ENCODE data around the gene CMTM5.

CMTM5 gene

DNA sequence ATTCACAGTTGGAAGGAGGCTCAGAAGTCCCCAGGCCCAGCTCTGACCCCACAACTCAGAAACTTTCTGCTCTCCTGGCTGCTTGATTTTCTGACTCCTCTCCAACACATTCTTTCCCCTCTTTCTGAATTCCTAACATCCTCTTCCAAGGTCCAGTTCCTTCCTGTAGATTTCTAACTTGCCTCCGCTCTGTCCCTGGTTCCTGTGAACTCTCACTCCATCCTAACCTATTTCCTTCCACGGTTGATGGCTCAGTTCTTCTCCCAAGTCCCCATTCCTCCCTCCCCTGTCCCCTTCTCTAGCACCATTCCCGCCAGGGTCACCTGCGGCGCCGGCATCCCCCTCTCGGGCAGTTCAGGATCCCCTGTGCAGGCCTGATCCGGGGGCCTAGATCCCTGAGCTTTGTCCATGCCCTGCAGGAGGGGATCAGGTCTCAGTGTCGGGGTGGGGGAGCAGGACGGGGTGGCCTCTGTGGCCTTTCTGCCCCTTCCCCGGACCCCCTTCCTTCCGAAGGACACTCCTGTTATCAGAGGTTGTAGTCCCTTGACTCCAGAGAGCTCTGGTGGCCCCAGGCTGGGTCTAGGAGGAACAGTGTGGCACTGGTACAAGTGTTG is 18.2 kb upstream of the CMTM5 start:
- no peak for DNase-seq

DNA sequence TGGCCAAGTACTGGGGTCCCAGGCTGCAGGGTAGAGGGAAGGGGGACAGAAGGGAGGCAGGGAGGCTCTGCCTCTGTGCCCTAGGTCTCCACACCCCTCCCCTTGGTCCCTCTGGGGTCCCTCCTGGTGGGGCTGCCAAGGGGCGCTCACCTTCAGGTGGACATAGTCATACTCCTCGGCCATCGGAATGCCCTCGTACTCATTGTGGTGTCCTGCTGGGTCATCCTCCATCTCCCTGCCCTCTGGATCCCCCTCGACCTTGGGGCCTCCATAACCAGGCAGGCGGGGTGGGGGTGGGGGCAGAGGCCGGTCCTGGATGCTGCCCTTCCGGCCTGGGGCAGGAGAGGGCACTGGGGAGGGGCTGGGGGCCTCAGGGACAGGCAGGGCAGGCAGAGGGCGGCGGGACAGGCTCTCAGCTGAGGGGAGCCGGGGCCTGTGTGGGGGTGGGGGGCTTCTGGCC is 17.6 kb upstream of the CMTM5 start:
- no peak for DNase-seq

DNA sequence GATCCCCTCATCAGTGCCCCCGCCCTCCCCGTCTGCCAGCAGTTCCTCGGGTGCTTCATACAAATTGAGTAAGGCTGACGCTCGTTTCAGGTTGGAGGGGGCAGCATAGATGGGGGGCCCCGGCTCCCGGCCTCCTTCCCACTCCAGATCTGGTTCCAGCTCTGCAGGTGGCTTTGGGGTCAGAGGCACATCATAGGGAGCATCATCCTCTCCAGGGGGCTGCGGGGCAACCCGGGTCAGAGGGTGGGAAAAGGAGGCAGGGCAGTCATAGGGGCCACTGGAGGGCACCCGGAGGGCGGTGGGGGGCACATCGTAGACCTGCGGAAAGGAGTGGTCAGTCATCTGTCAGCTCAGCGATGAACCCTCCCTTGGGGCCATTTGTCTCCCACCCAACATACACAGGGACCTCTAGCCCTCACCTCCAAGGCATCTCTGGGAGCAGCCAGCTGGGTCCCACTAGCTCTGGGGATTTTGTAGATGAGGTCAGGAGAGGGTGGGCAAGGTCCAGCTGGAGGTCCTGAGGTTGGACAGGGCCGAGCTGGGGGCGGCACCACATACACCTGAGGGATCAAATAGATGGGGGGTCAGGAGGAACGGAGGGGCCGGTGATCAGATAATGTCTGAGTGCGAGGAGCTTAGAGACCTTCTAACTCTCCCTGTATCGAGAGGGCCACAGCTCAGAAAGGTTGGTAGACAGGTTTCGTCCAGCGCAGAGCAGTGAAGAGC is 17.0 kb upstream of the CMTM5 start:
- no peak for DNase-seq

DNA sequence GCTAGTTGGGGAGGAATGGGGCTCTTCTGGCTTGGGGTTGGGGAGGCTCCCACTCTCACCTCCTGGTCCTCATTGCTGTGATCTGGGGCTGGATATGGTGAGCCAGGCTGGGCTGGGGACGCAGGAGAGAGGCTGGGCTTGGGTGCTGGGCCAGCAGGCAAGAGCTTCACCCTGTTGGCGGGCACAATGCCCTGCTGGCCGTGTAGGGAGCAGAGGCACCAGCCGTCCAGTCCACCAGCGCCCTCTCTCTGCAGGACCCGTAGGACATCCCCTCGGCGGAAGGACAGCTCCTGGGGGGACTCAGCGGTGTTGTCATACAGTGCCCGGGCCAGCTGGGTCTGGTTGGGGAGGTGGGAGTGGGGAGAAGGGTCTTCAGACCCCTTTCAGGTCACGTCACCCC is 16.4 kb upstream of the CMTM5 start:
- DNase-seq, result no peak

DNA sequence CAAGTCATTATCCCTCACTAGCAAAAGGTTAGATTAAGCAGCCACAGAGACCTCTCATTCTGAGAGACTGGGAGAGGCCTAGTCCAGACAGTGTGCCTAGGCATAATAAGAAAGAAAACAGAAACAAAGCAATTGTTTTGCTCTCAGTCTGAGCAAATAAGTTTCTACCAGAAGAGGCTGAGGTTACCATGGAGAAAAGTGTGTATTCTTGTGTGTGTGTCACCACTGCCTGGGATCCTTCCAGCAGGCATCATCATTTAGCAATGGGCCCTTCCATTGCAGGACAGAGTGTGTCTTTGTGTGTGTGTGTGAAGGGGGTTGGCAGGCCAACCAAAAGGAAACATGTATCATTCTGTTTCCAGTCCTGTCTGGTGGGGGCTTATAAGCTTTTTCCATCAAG is 15.5 kb upstream of the CMTM5 start:
- no peak for DNase-seq

DNA sequence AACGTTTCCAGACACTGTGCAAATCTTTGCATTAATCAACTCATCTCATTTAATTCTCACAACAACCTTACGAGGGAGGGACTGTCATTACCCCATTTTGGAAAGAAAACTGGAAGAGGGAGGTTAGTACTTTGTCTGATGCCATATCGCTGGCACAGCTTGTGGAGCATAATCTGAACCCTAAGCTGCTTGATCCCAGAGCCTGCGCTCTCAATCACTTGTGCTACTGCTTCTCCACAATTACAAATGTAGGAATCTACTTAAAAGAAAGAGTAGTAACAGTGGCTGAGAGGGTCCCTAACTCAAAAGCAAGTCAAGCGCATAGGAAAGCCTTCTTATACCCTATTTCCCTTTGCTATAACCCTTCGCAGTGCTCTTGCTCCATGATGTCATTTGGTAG is 15.1 kb upstream of the CMTM5 start:
- DNase-seq, result no peak

DNA sequence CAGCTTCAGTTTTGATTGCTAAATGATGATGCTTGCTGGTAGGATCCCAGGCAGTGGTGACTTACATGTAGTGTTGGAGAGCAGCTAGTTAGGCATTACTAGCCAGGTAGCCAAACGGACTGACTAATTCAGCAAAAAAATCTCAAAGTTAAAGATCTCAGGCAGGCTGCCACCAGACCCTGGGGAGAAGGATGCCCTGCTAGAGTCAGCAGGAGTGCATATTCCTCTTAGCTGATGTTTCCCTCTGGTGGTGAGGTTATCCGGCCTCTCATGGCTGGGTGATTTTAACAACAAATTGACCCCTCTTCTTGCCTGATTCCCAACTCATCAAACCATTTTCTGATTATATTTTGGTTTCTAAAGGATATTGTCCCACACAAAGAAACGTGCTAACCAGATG is 14.6 kb upstream of the CMTM5 start:
- DNase-seq, result no peak

DNA sequence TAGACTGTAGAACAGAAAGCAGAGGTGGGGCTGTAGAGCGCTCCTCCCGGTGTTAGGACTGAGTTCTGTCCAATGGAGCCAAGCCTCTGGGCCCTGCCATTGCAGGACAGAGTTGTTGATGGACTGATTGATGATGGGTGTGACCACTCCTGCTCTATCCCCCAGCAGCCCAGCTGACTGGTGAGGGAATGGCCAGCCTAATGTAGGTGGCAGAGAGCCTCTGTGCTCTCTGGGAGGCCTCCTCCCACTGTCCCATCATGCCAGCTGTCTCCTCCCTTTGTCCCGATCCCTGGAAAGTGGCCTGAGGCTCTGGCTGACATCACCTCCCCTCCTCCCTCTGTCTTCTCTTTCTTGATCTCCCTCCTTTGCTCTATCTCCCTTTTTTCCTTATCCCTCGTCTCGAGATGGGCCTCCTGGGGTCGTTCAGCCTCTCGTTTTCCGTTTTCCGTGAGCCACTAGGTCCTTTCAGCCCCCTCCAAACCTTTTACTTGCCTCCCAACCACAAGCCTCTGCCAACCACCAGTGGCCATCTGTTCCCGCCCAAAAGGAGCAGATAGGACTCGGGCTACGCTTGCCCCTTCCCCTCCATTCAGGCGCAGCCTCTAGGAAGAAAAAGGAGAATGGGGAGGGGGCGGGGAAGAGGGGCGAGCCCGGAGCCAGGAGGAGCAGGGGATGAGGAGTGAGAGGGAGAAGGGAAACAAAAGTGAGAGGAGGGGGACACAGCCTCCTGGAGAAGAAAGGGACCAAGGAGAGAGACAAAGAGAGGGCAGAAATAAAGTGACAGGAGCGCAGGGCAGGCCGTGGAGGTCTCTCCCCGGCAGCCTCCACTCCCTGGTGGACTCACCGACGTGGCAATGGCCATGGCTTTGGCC is 12.4 kb upstream of the CMTM5 start:
- DNase-seq, result no peak

DNA sequence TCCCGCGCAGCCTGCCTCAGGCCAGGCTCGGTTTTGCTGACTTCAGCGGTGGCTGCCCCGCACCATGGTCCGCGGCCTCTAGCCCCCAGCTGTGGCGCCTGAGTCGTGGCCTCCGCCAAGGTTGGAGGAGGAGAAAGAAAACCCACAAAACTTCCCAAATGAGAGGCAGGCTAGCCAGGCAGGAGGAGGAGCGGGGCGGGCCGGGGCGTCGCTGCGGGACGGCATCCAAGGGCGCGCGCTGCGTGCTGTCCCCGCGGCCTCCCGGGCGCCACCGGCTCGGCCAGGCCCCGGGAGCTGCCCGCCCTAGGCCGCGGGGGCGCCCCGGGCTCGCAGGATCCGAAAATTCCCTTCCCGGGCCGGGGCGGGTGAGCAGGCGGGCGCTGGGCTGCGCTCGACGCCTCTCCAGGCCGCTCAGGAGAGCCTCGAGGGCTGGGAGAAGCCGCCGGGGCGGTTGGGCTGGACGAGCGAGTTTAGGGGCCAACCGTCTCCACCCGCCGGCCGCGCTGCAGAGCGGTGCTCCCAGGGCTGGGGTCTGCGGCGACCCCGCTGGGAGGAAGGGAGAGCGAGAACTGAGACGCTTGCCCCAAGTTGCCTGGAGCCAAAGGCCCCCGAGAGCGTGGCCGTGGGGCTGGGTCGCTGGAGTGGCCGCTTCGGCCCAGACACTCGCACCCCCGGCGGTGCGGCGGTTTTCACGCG is 11.7 kb upstream of the CMTM5 start, which contains the start of gene EFS:
EFS (minus strand) TSS at position 137 of the 696 bp plus-strand sequence. CDS start 147 bp downstream, outside the sequence.
- no peak for DNase-seq

DNA sequence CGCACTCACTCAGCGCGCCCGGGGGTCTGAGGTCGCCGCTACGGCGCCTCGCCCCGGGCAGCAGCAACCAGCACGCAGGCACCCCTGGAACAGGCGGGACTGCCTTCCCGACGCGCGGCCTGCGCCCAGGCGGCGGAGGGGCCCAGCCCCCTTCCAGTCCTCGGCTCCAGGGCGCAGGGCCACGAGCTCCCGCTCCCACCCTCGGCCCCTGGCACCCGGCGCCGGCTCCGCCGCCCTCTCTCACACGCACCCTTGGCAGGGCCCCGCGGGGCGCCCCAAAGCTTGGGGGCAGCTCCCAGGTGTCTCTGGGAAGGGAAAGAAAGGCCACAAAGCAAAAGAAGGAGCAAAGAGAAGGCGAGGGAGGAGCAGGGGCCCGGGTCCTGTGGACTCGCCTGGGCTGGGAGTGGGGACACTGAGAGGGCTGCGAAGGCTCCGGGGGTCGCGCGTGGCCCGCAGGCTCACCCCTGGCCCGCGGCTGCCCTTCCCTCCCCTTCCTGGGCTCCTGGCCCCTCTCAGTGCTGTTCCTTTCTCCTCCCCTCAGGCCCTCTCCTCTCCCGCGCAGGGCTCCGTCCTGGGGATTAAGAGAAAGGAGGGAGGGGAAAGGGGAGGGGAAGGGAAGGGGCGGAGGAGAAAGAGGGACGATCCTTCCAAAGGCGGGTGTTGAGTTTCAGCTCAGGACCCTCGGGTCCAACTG is 11.0 kb upstream of the CMTM5 start:
- no peak for DNase-seq

DNA sequence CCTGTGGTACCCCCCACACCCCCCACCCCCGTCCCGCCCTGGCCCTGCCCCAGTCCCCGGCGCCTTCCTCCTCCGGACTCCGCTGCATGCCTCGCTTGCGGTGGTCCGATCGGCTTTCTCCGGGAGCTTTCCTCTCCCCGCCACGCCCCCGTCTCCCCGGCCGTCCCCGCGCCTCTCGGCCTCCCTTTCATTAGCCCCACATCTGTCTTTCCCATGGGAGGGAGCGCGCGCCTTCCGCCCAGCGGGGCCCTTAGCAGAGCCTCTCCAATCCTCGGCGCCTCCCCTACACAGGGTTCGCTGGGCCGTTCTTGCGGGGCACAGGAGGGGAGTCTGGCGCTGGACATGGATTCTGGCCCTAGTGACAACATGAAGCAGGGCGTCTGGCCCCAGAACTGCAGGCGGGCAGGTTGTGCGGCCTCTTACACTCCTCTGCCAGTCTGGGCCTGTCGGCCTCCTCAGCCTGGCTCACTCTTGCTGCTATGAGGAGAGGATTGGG is 10.4 kb upstream of the CMTM5 start:
- DNase-seq, result no peak

DNA sequence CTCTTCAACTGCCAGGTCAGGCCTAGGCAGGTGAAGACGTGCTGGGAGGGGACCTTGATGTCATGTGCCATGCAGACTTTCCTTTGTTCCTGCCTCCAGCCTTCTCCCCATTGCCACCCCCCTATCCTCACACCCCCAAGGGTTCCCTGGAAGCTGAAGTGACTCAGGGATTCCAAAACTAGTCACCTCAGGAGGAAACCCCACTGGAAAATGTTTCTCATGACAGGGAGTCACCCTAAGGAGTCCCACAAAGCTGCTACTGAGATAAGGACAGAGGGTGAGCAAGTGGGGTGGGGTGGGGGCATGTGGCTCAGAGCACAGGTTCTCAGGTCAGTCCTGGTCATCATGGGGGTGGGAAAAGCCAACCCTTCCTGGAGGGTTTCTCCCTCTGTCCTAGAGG is 6.6 kb upstream of the CMTM5 start:
- no peak for DNase-seq

DNA sequence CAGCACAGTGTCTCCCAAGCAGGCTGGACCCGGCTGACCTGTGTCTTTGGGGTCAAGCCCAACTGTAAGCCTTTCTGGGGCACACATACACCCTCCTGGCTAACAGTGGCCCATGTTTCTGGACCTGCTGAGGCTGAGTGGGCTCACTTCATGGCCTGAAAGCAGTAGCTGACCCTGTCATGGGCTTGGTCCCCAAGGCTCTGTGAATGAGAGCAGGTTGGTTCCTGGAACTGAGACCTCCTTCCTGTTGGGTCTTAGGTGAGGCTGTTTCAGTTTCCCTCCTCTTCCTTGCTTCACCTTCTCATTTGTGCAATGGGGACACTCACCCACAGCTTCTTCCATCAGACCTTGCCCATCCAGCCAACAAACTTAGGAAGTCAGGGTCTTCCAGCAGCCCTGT is 5.0 kb upstream of the CMTM5 start:
- no peak for DNase-seq

DNA sequence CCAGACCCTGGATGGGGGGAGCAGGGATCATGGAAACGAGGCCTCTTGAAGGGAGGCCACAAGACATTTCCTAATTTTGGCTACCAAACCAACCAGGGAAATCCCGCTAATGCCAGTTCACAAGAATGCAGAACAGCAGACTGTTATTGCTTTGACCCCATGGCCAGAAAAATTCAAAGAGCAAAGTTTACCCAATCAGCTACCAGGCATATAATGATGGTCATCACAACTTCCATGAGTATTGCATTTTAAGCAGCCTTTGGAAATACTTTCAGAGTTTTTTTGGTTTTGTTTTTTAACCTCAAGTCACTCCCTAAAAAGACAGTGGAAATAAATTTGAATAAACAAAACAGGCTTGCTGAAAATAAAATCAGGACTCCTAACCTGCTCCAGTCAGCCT is 4.3 kb upstream of the CMTM5 start, which contains the start of gene IL25:
IL25 (plus strand) TSS at position 301 of the 400 bp plus-strand sequence.
- DNase-seq, result no peak

DNA sequence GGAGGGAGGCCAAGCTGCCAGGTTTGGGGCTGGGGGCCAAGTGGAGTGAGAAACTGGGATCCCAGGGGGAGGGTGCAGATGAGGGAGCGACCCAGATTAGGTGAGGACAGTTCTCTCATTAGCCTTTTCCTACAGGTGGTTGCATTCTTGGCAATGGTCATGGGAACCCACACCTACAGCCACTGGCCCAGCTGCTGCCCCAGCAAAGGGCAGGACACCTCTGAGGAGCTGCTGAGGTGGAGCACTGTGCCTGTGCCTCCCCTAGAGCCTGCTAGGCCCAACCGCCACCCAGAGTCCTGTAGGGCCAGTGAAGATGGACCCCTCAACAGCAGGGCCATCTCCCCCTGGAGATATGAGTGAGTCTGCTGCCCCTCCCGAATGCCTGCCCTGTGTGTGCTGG is 3.8 kb upstream of the CMTM5 start:
- DNase-seq, result no peak

DNA sequence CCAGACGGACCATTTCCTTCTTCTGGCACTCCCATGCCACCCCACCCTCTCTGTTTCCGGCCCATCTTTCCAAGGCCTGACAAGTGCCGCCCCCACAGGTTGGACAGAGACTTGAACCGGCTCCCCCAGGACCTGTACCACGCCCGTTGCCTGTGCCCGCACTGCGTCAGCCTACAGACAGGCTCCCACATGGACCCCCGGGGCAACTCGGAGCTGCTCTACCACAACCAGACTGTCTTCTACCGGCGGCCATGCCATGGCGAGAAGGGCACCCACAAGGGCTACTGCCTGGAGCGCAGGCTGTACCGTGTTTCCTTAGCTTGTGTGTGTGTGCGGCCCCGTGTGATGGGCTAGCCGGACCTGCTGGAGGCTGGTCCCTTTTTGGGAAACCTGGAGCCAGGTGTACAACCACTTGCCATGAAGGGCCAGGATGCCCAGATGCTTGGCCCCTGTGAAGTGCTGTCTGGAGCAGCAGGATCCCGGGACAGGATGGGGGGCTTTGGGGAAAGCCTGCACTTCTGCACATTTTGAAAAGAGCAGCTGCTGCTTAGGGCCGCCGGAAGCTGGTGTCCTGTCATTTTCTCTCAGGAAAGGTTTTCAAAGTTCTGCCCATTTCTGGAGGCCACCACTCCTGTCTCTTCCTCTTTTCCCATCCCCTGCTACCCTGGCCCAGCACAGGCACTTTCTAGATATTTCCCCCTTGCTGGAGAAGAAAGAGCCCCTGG is 1.2 kb upstream of the CMTM5 start:
- no peak for DNase-seq

DNA sequence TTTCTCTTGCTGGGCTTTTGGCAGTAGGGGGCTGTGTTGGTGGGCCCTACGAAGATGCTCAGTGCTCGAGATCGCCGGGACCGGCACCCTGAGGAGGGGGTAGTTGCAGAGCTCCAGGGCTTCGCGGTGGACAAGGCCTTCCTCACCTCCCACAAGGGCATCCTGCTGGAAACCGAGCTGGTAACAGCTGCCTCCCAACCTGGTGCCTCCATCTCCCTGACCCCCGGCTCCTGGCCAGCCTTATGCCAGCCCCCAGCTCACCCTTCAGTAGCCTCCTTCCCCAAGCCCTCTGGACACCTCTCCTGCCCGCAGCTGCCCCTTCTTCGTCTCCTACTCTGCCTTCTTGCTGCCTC is 328 bp downstream of the CMTM5 start:
- DNase-seq, result no peak

DNA sequence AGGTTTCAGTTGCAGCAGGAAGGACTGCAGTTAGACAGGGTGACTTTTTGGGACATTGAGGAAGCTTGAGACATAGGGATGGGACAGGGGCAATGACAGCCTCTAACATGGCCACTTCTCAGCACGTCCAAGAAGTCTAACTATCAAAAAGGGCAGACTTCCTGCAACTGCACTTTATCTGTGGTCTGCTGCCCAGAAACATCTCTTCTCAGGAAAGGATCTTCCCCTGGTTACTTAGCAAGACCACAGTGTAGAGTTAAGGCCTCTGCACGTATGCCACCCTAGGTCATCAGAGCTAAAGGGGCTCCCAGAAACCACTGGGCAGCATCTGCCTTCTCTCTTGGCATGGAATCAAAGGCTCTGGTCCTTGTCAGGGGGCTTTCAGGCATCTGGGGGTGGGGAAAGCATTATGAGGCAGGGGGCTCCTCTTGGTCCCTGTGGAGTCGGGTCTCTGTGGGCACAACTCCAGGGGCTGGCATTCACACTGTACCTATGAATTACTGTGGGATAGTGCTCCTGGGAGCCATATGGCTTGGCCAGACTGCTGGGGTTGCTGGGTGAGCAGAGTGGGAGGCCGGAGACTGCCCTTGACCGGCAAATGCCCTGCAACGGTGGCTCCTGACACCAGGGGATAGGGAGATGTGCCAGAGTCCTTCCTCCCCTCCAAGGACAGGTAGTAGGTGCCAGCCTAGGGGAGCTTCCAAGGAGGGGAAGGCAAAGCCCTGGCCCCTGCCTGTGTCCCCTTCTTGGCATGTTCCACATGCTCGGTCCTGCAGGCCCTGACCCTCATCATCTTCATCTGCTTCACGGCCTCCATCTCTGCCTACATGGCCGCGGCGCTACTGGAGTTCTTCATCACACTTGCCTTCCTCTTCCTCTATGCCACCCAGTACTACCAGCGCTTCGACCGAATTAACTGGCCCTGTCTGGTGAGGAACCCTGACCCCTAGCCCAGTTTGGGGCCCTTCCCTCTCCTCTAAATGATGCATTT is 1.0 kb downstream of the CMTM5 start:
- DNase-seq, result no peak

DNA sequence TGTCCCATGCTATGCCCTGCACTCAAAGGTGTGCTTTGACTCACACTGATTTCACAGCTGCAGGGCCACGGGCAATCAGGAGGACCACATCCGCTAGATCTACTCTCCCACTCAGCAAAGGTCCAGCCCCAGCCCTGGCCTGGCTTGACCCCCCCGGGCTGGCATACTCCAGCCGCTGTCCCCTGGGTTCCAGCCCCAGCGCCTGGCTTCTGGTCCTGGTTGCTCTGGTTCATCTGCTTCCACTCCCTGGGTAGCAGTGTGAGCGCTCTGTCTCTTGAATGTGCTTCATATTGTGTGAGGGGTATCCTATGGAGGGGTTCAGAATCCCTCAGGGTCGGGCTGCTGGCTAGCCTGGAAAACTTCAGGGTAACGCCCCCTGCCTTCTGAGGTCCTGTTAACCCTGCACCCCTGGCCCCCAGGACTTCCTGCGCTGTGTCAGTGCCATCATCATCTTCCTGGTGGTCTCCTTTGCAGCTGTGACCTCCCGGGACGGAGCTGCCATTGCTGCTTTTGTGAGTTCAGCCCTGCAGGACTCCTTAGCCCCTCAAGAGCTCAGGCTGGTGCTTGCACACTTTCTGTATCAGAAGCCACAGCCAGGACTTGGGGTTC is 1.9 kb downstream of the CMTM5 start:
- DNase-seq, result no peak
